GM12872 (cell line): ENCODE data around the gene PCDHA8.

Experiments used
- TF ChIP-seq, protein P1 (sequence below): IDR thresholded peaks from 3 replicates; pipeline ENCODE4 v1.5.1; 2011; ENCODE audit warnings: low read depth, mild to moderate bottlenecking, low read length, moderate library complexity; ENCODE audit not compliant: insufficient read depth

PCDHA8 gene

DNA sequence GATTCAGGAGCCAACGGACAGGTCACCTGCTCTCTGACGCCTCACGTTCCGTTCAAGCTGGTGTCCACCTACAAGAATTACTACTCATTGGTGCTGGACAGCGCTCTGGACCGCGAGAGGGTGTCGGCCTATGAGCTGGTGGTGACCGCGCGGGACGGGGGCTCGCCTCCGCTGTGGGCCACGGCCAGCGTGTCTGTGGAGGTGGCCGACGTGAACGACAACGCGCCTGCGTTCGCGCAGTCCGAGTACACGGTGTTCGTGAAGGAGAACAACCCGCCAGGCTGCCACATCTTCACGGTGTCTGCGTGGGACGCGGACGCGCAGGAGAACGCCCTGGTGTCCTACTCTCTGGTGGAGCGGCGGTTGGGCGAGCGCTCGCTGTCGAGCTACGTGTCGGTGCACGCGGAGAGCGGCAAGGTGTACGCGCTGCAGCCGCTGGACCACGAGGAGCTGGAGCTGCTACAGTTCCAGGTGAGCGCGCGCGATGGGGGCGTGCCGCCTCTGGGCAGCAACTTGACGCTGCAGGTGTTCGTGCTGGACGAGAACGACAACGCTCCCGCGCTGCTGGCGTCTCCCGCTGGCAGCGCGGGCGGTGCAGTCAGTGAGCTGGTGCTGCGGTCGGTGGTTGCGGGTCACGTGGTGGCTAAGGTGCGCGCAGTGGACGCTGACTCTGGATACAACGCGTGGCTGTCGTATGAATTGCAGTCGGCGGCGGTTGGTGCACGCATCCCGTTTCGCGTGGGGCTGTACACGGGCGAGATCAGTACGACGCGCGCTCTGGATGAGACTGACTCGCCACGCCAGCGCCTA, 16.4 kb downstream of the PCDHA8 start:
- TF ChIP-seq, protein P1, sequence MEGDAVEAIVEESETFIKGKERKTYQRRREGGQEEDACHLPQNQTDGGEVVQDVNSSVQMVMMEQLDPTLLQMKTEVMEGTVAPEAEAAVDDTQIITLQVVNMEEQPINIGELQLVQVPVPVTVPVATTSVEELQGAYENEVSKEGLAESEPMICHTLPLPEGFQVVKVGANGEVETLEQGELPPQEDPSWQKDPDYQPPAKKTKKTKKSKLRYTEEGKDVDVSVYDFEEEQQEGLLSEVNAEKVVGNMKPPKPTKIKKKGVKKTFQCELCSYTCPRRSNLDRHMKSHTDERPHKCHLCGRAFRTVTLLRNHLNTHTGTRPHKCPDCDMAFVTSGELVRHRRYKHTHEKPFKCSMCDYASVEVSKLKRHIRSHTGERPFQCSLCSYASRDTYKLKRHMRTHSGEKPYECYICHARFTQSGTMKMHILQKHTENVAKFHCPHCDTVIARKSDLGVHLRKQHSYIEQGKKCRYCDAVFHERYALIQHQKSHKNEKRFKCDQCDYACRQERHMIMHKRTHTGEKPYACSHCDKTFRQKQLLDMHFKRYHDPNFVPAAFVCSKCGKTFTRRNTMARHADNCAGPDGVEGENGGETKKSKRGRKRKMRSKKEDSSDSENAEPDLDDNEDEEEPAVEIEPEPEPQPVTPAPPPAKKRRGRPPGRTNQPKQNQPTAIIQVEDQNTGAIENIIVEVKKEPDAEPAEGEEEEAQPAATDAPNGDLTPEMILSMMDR, result no peak

DNA sequence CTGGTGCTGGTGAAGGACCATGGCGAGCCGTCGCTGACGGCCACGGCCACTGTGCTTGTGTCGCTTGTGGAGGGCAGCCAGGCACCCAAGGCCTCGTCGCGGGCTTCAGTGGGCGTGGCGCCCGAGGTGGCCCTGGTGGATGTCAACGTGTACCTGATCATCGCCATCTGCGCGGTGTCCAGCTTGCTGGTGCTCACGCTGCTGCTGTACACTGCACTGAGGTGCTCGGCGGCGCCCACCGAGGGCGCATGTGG, 16.9 kb downstream of the PCDHA8 start:
- TF ChIP-seq, protein P1, result no peak

DNA sequence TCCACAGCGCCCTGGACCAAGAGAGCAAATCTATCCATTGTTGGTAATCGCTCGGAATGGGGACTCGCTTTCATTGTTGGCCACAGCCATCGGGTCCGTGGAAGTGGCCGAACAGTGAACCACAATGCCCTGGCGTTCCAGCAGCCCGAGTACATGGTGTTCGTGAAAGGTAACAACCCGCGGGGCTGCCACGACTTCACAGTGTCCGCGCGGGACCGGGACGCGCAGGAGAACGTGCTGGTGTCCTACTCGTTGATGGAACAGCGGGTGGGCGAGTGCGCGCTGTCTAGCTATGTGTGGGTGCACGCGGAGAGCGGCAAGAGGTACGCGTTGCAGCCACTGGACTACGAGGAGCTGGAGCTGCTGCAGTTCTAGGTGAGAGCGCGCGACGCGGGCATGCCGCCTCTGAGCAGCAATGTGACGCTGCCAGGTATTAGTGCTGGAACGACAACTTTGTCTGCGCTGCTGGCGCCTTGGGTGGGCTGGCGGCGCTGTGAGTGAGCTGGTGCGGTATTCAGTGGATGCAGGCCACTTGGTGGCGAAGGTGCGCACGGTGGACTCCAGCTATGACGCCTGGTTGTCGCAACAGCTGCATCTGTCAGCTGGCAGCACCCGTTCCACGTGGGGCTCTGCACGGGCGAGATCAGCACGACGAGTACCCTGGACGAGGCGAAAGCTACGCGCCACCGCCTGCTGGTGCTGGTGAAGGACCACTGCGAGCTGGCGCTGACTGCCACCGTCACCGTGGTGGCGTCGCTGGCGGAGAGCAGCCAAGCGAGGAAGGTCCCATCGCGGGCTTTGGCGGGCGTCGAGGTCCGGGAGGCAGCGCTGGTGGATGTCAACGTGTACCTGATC, 21.7 kb downstream of the PCDHA8 start:
- TF ChIP-seq, protein P1, result no peak

DNA sequence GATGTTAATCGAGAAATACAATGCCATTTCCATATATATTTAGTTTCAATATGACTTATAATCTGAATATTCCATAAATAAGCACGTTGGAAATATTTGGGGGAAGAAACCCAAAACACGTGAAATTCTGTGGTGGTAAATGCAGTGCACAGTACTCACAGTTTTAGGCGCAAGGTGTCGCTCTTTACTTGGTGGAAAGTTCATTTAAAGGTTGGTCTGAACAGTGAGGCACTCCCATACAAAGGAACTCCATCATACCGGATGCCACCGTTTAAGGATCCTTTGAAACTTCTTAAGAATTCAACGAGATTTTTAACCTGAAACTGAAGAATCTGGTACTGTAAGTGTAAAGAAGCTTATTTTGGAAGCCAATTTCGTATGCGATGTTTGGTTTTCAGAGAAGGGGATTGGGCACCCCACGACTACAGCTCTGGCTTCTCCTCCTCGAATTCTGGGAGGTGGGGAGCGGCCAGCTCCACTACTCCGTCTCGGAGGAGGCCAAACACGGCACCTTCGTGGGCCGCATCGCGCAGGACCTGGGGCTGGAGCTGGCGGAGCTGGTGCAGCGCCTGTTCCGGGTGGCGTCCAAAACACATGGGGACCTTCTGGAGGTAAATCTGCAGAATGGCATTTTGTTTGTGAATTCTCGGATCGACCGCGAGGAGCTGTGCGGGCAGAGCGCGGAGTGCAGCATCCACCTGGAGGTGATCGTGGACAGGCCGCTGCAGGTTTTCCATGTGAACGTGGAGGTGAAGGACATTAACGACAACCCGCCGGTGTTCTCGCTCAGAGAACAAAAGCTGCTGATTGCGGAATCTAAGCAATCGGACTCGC, 28.0 kb downstream of the PCDHA8 start, which contains the start of gene PCDHA11:
PCDHA11 (plus strand) TSS at position 237 of the 834 bp plus-strand sequence; CDS start at position 384, 147 bp downstream.
- TF ChIP-seq, protein P1, result 0 out of 3 replicates have a peak, but pooled peaks have one; percentile 13

DNA sequence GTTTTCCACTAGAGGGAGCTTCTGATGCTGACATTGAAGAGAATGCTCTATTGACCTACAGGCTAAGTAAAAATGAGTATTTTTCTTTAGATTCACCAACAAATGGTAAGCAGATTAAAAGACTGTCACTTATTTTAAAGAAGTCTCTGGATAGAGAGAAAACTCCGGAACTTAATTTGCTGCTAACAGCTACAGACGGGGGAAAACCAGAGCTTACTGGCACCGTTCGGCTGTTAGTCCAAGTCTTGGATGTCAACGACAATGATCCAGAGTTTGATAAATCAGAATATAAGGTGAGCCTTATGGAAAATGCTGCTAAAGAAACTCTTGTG, 28.5 kb downstream of the PCDHA8 start:
- TF ChIP-seq, protein P1, result no peak

DNA sequence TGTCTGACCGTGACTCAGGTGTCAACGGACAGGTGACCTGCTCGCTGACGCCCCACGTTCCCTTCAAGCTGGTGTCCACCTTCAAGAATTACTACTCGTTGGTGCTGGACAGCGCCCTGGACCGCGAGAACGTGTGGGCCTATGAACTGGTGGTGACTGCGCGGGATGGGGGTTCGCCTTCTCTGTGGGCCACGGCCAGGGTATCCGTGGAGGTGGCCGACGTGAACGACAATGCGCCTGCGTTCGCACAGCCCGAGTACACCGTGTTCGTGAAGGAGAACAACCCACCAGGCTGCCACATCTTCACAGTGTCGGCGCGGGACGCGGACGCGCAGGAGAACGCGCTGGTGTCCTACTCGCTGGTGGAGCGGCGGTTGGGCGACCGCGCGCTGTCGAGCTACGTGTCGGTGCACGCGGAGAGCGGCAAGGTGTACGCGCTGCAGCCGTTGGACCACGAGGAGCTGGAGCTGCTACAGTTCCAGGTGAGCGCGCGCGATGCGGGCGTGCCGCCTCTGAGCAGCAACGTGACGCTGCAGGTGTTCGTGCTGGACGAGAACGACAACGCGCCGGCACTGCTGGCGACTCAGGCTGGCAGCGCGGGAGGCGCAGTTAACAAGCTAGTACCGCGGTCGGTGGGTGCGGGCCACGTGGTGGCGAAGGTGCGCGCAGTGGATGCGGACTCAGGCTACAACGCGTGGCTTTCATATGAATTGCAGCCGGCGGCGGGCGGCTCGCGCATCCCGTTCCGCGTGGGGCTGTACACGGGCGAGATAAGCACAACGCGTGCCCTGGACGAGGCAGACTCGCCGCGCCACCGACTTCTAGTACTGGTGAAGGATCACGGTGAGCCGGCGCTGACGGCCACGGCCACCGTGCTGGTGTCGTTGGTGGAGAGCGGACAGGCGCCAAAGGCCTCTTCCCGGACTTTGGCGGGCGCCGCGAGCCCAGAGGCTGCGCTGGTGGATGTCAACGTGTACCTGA, 29.5 kb downstream of the PCDHA8 start:
- TF ChIP-seq, protein P1, result no peak
